ENCODE data around the gene DYRK4. TPM values are rescaled to one million over a fixed set of nuclear protein-coding genes. Genes with fewer than 3 reads are reported as not detected.
A peak's percentile ranks its signal among the peaks of the same experiment; 100 is the strongest.
"Not testable (repeated sequence)": the region's sequence is repeated elsewhere in the genome, so short reads cannot be mapped to it uniquely, and the experiment has no call there.

Gene DYRK4
- total RNA-seq (10 to 100 TPM; 31.1 to 40.0 (median 32.3) TPM), polyA plus RNA-seq (50.4 TPM)
- long read RNA-seq, donor 1, partial matches to known transcripts, result 1 of 4 reads
- long read RNA-seq, donor 1, other reads (novel, unspliced or antisense), result 3 of 4 reads
- long read RNA-seq, donor 2, partial matches to known transcripts, result 2 of 8 reads
- long read RNA-seq, donor 2, other reads (novel, unspliced or antisense), result 4 of 8 reads
- long read RNA-seq, donor 3, partial matches to known transcripts, result 8 of 16 reads
- long read RNA-seq, donor 3, other reads (novel, unspliced or antisense), result 3 of 16 reads
- long read RNA-seq, donor 4, partial matches to known transcripts, result 6 of 10 reads
- long read RNA-seq, donor 4, other reads (novel, unspliced or antisense), result 3 of 10 reads

DNA sequence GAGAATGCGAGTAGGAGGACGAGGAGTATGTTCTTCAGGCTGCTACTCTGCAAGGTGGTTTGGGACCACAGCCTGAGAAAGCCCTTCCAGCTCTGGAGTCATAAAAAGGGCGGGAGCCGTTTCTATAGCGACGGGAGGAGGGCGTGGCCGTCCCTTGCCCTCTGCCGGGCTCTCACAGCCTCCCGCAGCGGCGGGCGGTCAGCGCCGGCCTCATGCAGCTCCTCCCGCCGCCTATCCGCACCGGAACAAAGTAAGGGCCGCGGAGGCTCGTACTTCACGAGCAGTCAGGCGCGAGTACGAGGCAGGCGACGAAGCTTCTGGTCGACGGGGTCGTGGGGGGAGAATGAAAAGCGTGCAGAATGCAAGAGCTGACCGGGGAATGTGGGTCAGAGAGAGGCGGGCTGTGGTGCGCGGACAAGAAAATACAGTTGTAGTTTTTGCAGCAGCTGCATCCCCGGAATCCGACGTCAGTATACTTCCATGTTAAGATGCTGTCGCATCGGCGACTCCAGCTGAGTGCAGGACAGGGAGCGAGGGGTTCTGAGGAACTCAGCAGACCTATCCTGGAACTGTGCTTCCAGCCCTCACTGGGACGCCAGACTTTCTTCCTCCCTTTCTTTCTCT, at the start of gene DYRK4:
Gene DYRK4, plus strand, starts transcription at position 175 of the 624 bp plus-strand sequence. Its CDS starts 38 bp downstream, at position 213.
- Histone ChIP-seq H3K27me3 (ENCODE audit: control insufficient read depth, insufficient read depth) (no peaks in the 10 kb centered on the region), H3K4me3 (ENCODE audit: low read length) (peak within 1 kb of the TSS; percentile 41), H3K27ac (ENCODE audit: low read length) (no peak within 1 kb of the TSS), H3K9me3 (ENCODE audit: control insufficient read depth, low read length) (no peaks in the 10 kb centered on the region), H3K4me1 (ENCODE audit: control insufficient read depth, insufficient read depth, low read length) (peaks cover 2% of the 10 kb centered on the region)
- DNase-seq (peak; percentile 83 to 93 (median 92)), ATAC-seq (peak; percentile 94 to 96)
- WGBS, result 4% methylated on average over 44 of the region's 44 CpGs
- intact Hi-C loops (cut with DNase I), result no loop called here

GRCh38 chr12:4518106-4518728, 43.8 kb upstream of the DYRK4 start:
- no peaks in the 10 kb centered on the region for H3K27me3 ChIP-seq (ENCODE audit: control insufficient read depth, insufficient read depth)
- intact Hi-C loops (cut with DNase I), result no loop called here
- no peak for ATAC-seq
- H3K27ac ChIP-seq (ENCODE audit: low read length), result no peak overlapping the region
- WGBS, result 89% methylated on average over 5 of the region's 5 CpGs
- H3K4me1 ChIP-seq (ENCODE audit: control insufficient read depth, insufficient read depth, low read length), result no peaks in the 10 kb centered on the region
- H3K4me3 ChIP-seq (ENCODE audit: low read length), result no peak overlapping the region
- no peak for DNase-seq
- no peaks in the 10 kb centered on the region for H3K9me3 ChIP-seq (ENCODE audit: control insufficient read depth, low read length)

GRCh38 chr12:4523443-4523842, 38.6 kb upstream of the DYRK4 start:
- intact Hi-C loops (cut with DNase I), result loop anchor here in 2 of 4 donors (10.0 kb wide), 2 partner anchors 99 to 169 kb away; no protein-coding TSS in a partner anchor
- WGBS, result 95% methylated on average over 7 of the region's 7 CpGs
- ATAC-seq; H3K4me1 ChIP-seq (ENCODE audit: control insufficient read depth, insufficient read depth, low read length); H3K27me3 ChIP-seq (ENCODE audit: control insufficient read depth, insufficient read depth); H3K9me3 ChIP-seq (ENCODE audit: control insufficient read depth, low read length); H3K4me3 ChIP-seq (ENCODE audit: low read length); DNase-seq; H3K27ac ChIP-seq (ENCODE audit: low read length): not testable (repeated sequence)

- 87% methylated on average over 2 of the region's 2 CpGs for WGBS
- DNase-seq (no peak), ATAC-seq (no peak)
- H3K9me3 ChIP-seq (ENCODE audit: control insufficient read depth, low read length), result no peaks in the 10 kb centered on the region
- H3K4me3 ChIP-seq (ENCODE audit: low read length), result no peak overlapping the region
- no peaks in the 10 kb centered on the region for H3K27me3 ChIP-seq (ENCODE audit: control insufficient read depth, insufficient read depth)
- no peaks in the 10 kb centered on the region for H3K4me1 ChIP-seq (ENCODE audit: control insufficient read depth, insufficient read depth, low read length)
- intact Hi-C loops (cut with DNase I), result loop anchor here in 2 of 4 donors (10.0 kb wide), 2 partner anchors 102 to 172 kb away; no protein-coding TSS in a partner anchor
- H3K27ac ChIP-seq (ENCODE audit: low read length), result no peak overlapping the region
These were observed 35.0 kb upstream of the DYRK4 start for GRCh38 chr12:4526923-4527546.

GRCh38 chr12:4530160-4530559, 31.8 kb upstream of the DYRK4 start:
- Histone ChIP-seq H3K4me3 (ENCODE audit: low read length) (no peak overlapping the region), H3K27ac (ENCODE audit: low read length) (no peak overlapping the region), H3K4me1 (ENCODE audit: control insufficient read depth, insufficient read depth, low read length) (no peaks in the 10 kb centered on the region), H3K9me3 (ENCODE audit: control insufficient read depth, low read length) (no peaks in the 10 kb centered on the region), H3K27me3 (ENCODE audit: control insufficient read depth, insufficient read depth) (no peaks in the 10 kb centered on the region)
- DNase-seq (no peak), ATAC-seq (no peak)
- intact Hi-C loops (cut with DNase I), result no loop called here
- WGBS, result 60% methylated on average over 1 of the region's 1 CpG

GRCh38 chr12:4530982-4531586, 30.9 kb upstream of the DYRK4 start:
- H3K4me1 ChIP-seq (ENCODE audit: control insufficient read depth, insufficient read depth, low read length), result no peaks in the 10 kb centered on the region
- intact Hi-C loops (cut with DNase I), result no loop called here
- no peak overlapping the region for H3K4me3 ChIP-seq (ENCODE audit: low read length)
- H3K27ac ChIP-seq (ENCODE audit: low read length), result no peak overlapping the region
- no peaks in the 10 kb centered on the region for H3K27me3 ChIP-seq (ENCODE audit: control insufficient read depth, insufficient read depth)
- no peaks in the 10 kb centered on the region for H3K9me3 ChIP-seq (ENCODE audit: control insufficient read depth, low read length)
- DNase-seq, result no peak
- 78% methylated on average over 6 of the region's 6 CpGs for WGBS
- ATAC-seq, result no peak

- 88% methylated on average over 4 of the region's 4 CpGs for whole genome bisulfite sequencing
- no peaks in the 10 kb centered on the region for H3K27me3 ChIP-seq (ENCODE audit: control insufficient read depth, insufficient read depth)
- no peak overlapping the region for H3K4me3 ChIP-seq (ENCODE audit: low read length)
- H3K9me3 ChIP-seq (ENCODE audit: control insufficient read depth, low read length), result no peaks in the 10 kb centered on the region
- intact Hi-C loops (cut with DNase I), result loop anchor here in 2 of 4 donors (5.0 kb wide), 2 partner anchors 183 to 663 kb away; partner anchors contain the start of gene PARP11 (in 1 of the 2)
- ATAC-seq (no peak), DNase-seq (no peak)
- no peaks in the 10 kb centered on the region for H3K4me1 ChIP-seq (ENCODE audit: control insufficient read depth, insufficient read depth, low read length)
- no peak overlapping the region for H3K27ac ChIP-seq (ENCODE audit: low read length)
These were observed 26.9 kb upstream of the DYRK4 start for GRCh38 chr12:4535092-4535491.

DNA sequence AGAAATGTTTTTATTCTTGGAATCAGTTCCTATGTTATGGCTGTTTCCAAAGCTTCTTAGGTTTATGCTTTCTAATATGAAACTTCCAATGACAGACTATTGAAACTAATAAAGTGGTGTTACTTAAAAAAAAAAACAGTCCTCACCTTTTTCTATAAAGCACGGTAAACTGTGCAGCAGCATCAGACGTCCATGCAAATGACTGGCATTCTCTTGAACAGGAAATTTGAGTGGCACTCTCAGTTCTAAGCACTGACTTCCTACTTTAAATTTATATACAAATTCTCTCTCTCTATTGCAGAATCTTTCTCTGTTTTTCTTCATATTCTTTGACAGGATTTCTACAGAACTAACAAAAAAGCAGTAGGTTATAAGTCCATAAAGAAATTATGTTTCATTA, 26.1 kb upstream of the DYRK4 start:
- DNase-seq (no peak), ATAC-seq (no peak)
- intact Hi-C loops (cut with DNase I), result loop anchor here in 2 of 4 donors (5.0 kb wide), 2 partner anchors 184 to 664 kb away; partner anchors contain the start of gene PARP11 (in 1 of the 2)
- H3K4me3 ChIP-seq (ENCODE audit: low read length), result no peak overlapping the region
- H3K4me1 ChIP-seq (ENCODE audit: control insufficient read depth, insufficient read depth, low read length), result no peaks in the 10 kb centered on the region
- H3K27ac ChIP-seq (ENCODE audit: low read length), result no peak overlapping the region
- no peaks in the 10 kb centered on the region for H3K9me3 ChIP-seq (ENCODE audit: control insufficient read depth, low read length)
- H3K27me3 ChIP-seq (ENCODE audit: control insufficient read depth, insufficient read depth), result no peaks in the 10 kb centered on the region
- 63% methylated on average over 2 of the region's 2 CpGs for WGBS

- DNase-seq, result peak; percentile 96 to 98 (median 97)
- H3K27ac ChIP-seq (ENCODE audit: low read length), result peak within 1 kb of the TSS; percentile 98
- peak within 1 kb of the TSS; percentile 100 for H3K4me3 ChIP-seq (ENCODE audit: low read length)
- no peaks in the 10 kb centered on the region for H3K27me3 ChIP-seq (ENCODE audit: control insufficient read depth, insufficient read depth)
- WGBS, result under 1% methylated on average over 49 of the region's 49 CpGs
- ATAC-seq, result peak; percentile 100
- H3K9me3 ChIP-seq (ENCODE audit: control insufficient read depth, low read length), result no peaks in the 10 kb centered on the region
- intact Hi-C loops (cut with DNase I), result loop anchor here in 2 of 4 donors (5.0 kb wide), 2 partner anchors 186 to 666 kb away; partner anchors contain the start of gene PARP11 (in 1 of the 2)
- no peaks in the 10 kb centered on the region for H3K4me1 ChIP-seq (ENCODE audit: control insufficient read depth, insufficient read depth, low read length)
These were observed 23.5 kb upstream of the DYRK4 start, which contains the start of gene RAD51AP1 for GRCh38 chr12:4538207-4539160. TSS of gene RAD51AP1 (plus strand) at chr12:4538890. CDS start at chr12:4538940, 50 bp downstream.

All from right cardiac atrium (tissue), 5 donors.